HepG2 (cell line): Measurements from ENCODE around the gene ARL16. TPM values are rescaled to one million over a fixed set of nuclear protein-coding genes. Genes with fewer than 3 reads are reported as not detected.

ENCODE experiments used
- ETV6 ChIP-seq: sonication (generic); formaldehyde crosslinking; conservative IDR thresholded peaks from 2 replicates; pipeline ENCODE4 v1.4.0; 2020; ENCODE audit warnings: missing genetic modification reagents
- HMG20B ChIP-seq: conservative IDR thresholded peaks from 2 replicates; pipeline ENCODE4 v1.6.1; 2016; ENCODE audit warnings: missing genetic modification reagents, missing compliant biosample characterization
- MAFK ChIP-seq, 2 experiments: IDR thresholded peaks in 1 of 2; conservative IDR thresholded peaks in 1 of 2; 2 replicates each; pipeline ENCODE4 v1.6.1; 2011; ENCODE audit warnings: improper control_type of control experiment in 2 of 2, low read length in 2 of 2
- PTBP1 ChIP-seq: fragments of 200-400 bp; formaldehyde crosslinking; IDR thresholded peaks from 2 replicates; pipeline ENCODE4 v1.6.1; 2018; ENCODE audit warnings: low read length, low read depth; ENCODE audit not compliant: poor library complexity, severe bottlenecking
- ZBTB3 ChIP-seq: sonication (generic); formaldehyde crosslinking; IDR thresholded peaks from 2 replicates; pipeline ENCODE4 v1.4.0; 2020; ENCODE audit warnings: low read depth, mild to moderate bottlenecking, moderate library complexity, missing genetic modification reagents, borderline replicate concordance
- ZNF678 ChIP-seq: sonication (generic); formaldehyde crosslinking; IDR thresholded peaks from 2 replicates; pipeline ENCODE4 v1.4.0; 2020; ENCODE audit warnings: mild to moderate bottlenecking, missing genetic modification reagents
- ZNF776 ChIP-seq: sonication (generic); formaldehyde crosslinking; IDR thresholded peaks from 2 replicates; pipeline ENCODE4 v1.4.0; 2020; ENCODE audit warnings: mild to moderate bottlenecking, missing genetic modification reagents
- ZNF792 ChIP-seq: IDR thresholded peaks from 2 replicates; pipeline ENCODE4 v1.6.1; 2016
- ZSCAN31 ChIP-seq: sonication (generic); formaldehyde crosslinking; IDR thresholded peaks from 2 replicates; pipeline ENCODE4 v1.5.0; 2020; ENCODE audit warnings: low read depth, mild to moderate bottlenecking, missing genetic modification reagents
- polyA plus RNA-seq, 8 experiments: library from polyadenylated mRNA; depleted of rRNA in 3 of 8; stranded (reverse) in 7 of 8; unstranded in 1 of 8; fragments of >200 nt; fragmentation: Illumina TruSeq in 4 of 8; extraction: Trizol in 4 of 8; gene quantifications; 2 replicates each; pipeline versions ENCODE4 v1.2.1 to v1.2.3, GENCODE V29; 2011 to 2016; ENCODE audit warnings: low read depth in 4 of 8, missing spikeins in 1 of 8, mixed read lengths in 1 of 8; ENCODE audit not compliant: insufficient read depth in 1 of 8
- total RNA-seq, 5 experiments: library from RNA; depleted of rRNA; stranded (reverse); fragments of >200 nt; fragmentation: Illumina TruSeq; extraction: Trizol; gene quantifications; 2 replicates each; pipeline ENCODE4 v1.2.3, GENCODE V29; 2016; ENCODE audit warnings: low read depth in 1 of 5
- TF ChIP-seq, protein P1 (sequence below): sonication (generic); formaldehyde crosslinking; IDR thresholded peaks from 2 replicates; pipeline ENCODE4 v1.4.0; 2020; ENCODE audit warnings: missing genetic modification reagents
- TF ChIP-seq, protein P2 (sequence below): sonication (generic); formaldehyde crosslinking; IDR thresholded peaks from 2 replicates; pipeline ENCODE4 v1.5.0; 2020; ENCODE audit warnings: mild to moderate bottlenecking, missing genetic modification reagents
- TF ChIP-seq, protein P3 (sequence below): sonication (generic); formaldehyde crosslinking; IDR thresholded peaks from 2 replicates; pipeline ENCODE4 v1.5.0; 2020; ENCODE audit warnings: mild to moderate bottlenecking, missing genetic modification reagents, borderline replicate concordance
- TF ChIP-seq, protein P4 (sequence below): sonication (generic); formaldehyde crosslinking; IDR thresholded peaks from 2 replicates; pipeline ENCODE4 v1.8.1; 2022; ENCODE audit warnings: mild to moderate bottlenecking, missing genetic modification reagents
- TF ChIP-seq, protein P5 (sequence below): sonication (generic); formaldehyde crosslinking; IDR thresholded peaks from 2 replicates; pipeline ENCODE4 v1.9.0; 2021; ENCODE audit warnings: missing genetic modification reagents, mild to moderate bottlenecking, borderline replicate concordance

Gene ARL16
- total and polyA plus RNA-seq, 2 of the 13 experiments (the other 11 are each of a cell fraction or from before 2014, with no cell fraction given), result 20.8 to 30.8 TPM

DNA sequence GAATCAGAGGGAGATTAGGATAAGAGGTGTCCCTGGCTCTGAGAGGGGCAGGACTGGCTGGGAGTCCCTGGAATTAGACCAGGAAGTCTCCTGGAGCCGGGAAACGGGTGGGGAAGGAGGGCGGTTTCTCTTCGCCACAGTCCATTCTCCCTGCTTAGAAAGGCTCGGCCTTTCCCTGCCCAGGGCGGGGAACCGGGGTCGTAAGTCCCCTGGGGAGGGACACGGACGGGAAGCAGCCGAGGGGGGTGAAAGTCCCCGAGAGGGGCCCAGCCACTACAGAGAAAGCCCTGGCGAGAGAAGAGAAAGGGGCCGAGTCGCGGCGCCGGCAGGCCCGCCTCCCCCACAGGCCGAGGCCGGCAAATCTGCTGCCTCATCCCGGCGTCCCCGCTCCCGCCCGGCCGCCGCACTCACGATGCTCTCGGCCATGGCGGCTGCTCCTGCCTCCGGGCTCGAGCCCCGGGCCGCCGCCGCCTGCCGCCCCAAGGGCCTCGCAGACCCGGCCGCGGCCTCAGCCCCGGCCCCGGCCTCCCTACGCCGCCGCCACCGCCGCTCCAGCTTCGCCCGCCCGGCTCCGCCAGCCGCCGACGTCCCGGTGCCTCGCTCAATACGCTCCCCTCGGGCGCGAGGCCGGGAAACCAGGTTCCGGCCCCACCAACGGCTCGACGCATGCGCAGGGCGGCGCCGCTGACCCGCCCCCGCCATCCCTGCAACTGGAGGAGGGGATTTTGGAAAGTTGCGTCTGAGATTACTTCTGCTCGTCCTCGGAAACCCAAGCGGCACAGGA, 46.9 kb downstream of the ARL16 start, which contains the start of the genes NPLOC4 and TSPAN10 (continued):
- TF ChIP-seq, protein P1, sequence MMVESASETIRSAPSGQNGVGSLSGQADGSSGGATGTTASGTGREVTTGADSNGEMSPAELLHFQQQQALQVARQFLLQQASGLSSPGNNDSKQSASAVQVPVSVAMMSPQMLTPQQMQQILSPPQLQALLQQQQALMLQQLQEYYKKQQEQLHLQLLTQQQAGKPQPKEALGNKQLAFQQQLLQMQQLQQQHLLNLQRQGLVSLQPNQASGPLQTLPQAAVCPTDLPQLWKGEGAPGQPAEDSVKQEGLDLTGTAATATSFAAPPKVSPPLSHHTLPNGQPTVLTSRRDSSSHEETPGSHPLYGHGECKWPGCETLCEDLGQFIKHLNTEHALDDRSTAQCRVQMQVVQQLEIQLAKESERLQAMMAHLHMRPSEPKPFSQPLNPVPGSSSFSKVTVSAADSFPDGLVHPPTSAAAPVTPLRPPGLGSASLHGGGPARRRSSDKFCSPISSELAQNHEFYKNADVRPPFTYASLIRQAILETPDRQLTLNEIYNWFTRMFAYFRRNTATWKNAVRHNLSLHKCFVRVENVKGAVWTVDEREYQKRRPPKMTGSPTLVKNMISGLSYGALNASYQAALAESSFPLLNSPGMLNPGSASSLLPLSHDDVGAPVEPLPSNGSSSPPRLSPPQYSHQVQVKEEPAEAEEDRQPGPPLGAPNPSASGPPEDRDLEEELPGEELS, result peak; percentile 73
- TF ChIP-seq, protein P2, sequence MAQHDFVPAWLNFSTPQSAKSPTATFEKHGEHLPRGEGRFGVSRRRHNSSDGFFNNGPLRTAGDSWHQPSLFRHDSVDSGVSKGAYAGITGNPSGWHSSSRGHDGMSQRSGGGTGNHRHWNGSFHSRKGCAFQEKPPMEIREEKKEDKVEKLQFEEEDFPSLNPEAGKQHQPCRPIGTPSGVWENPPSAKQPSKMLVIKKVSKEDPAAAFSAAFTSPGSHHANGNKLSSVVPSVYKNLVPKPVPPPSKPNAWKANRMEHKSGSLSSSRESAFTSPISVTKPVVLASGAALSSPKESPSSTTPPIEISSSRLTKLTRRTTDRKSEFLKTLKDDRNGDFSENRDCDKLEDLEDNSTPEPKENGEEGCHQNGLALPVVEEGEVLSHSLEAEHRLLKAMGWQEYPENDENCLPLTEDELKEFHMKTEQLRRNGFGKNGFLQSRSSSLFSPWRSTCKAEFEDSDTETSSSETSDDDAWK (CRISPR knock-in tag), result no peak
- TF ChIP-seq ZSCAN31 (CRISPR knock-in tag) (peak; percentile 9; the same call in 1 of the 2 replicates), ZNF776 (peak; percentile 70; the same call in 1 of the 2 replicates), ETV6 (CRISPR knock-in tag) (peak; percentile 97; the same call in 1 of the 2 replicates), ZNF678 (CRISPR knock-in tag) (no peak), HMG20B (CRISPR knock-in tag) (0 out of 2 replicates have a peak, but pooled peaks have one; percentile 11), PTBP1 (peak; percentile 15), ZBTB3 (peak; percentile 71; the same call in 1 of the 2 replicates), ZNF792 (peak; percentile 91; the same call in 1 of the 2 replicates), MAFK (conservative IDR thresholded peaks at IDR 0.05 in 1 of 2, IDR thresholded peaks at IDR 0.05 in 1 of 2; ENCODE audit: low read length in 2 of 2) (no peak; a peak in 1 of 4 replicates)
- TF ChIP-seq, protein P3, sequence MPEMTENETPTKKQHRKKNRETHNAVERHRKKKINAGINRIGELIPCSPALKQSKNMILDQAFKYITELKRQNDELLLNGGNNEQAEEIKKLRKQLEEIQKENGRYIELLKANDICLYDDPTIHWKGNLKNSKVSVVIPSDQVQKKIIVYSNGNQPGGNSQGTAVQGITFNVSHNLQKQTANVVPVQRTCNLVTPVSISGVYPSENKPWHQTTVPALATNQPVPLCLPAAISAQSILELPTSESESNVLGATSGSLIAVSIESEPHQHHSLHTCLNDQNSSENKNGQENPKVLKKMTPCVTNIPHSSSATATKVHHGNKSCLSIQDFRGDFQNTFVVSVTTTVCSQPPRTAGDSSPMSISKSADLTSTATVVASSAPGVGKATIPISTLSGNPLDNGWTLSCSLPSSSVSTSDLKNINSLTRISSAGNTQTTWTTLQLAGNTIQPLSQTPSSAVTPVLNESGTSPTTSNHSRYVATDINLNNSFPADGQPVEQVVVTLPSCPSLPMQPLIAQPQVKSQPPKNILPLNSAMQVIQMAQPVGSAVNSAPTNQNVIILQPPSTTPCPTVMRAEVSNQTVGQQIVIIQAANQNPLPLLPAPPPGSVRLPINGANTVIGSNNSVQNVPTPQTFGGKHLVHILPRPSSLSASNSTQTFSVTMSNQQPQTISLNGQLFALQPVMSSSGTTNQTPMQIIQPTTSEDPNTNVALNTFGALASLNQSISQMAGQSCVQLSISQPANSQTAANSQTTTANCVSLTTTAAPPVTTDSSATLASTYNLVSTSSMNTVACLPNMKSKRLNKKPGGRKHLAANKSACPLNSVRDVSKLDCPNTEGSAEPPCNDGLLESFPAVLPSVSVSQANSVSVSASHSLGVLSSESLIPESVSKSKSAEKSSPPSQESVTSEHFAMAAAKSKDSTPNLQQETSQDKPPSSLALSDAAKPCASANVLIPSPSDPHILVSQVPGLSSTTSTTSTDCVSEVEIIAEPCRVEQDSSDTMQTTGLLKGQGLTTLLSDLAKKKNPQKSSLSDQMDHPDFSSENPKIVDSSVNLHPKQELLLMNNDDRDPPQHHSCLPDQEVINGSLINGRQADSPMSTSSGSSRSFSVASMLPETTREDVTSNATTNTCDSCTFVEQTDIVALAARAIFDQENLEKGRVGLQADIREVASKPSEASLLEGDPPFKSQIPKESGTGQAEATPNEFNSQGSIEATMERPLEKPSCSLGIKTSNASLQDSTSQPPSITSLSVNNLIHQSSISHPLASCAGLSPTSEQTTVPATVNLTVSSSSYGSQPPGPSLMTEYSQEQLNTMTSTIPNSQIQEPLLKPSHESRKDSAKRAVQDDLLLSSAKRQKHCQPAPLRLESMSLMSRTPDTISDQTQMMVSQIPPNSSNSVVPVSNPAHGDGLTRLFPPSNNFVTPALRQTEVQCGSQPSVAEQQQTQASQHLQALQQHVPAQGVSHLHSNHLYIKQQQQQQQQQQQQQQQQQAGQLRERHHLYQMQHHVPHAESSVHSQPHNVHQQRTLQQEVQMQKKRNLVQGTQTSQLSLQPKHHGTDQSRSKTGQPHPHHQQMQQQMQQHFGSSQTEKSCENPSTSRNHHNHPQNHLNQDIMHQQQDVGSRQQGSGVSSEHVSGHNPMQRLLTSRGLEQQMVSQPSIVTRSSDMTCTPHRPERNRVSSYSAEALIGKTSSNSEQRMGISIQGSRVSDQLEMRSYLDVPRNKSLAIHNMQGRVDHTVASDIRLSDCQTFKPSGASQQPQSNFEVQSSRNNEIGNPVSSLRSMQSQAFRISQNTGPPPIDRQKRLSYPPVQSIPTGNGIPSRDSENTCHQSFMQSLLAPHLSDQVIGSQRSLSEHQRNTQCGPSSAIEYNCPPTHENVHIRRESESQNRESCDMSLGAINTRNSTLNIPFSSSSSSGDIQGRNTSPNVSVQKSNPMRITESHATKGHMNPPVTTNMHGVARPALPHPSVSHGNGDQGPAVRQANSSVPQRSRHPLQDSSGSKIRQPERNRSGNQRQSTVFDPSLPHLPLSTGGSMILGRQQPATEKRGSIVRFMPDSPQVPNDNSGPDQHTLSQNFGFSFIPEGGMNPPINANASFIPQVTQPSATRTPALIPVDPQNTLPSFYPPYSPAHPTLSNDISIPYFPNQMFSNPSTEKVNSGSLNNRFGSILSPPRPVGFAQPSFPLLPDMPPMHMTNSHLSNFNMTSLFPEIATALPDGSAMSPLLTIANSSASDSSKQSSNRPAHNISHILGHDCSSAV (CRISPR knock-in tag), result no peak
- TF ChIP-seq, protein P4, sequence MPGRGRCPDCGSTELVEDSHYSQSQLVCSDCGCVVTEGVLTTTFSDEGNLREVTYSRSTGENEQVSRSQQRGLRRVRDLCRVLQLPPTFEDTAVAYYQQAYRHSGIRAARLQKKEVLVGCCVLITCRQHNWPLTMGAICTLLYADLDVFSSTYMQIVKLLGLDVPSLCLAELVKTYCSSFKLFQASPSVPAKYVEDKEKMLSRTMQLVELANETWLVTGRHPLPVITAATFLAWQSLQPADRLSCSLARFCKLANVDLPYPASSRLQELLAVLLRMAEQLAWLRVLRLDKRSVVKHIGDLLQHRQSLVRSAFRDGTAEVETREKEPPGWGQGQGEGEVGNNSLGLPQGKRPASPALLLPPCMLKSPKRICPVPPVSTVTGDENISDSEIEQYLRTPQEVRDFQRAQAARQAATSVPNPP (CRISPR knock-in tag), result 0 out of 2 replicates have a peak, but pooled peaks have one; percentile 79
- TF ChIP-seq, protein P5, sequence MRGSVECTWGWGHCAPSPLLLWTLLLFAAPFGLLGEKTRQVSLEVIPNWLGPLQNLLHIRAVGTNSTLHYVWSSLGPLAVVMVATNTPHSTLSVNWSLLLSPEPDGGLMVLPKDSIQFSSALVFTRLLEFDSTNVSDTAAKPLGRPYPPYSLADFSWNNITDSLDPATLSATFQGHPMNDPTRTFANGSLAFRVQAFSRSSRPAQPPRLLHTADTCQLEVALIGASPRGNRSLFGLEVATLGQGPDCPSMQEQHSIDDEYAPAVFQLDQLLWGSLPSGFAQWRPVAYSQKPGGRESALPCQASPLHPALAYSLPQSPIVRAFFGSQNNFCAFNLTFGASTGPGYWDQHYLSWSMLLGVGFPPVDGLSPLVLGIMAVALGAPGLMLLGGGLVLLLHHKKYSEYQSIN (CRISPR knock-in tag), result no peak
